SK-N-SH treated with all-trans-retinoic acid at 6 μM for 48 hours (cell line): Measurements from ENCODE around the gene CEACAM5.

Experiments
- ATAC-seq: fragments of 200-7000 bp; cut with Tn5 transposase; 3 replicates; pipeline ENCODE4 v1.9.1; 2020; ENCODE audit warnings: mild to moderate bottlenecking, moderate library complexity
- BACH2 ChIP-seq: fragments of 250-450 bp; sonication (Bioruptor Pico); IDR thresholded peaks from 2 replicates; pipeline ENCODE4 v1.9.0; 2021; ENCODE audit warnings: mild to moderate bottlenecking, borderline replicate concordance
- ESRRG ChIP-seq: fragments of 250-450 bp; sonication (Bioruptor Pico); IDR thresholded peaks from 2 replicates; pipeline ENCODE4 v1.6.1; 2021; ENCODE audit warnings: mild to moderate bottlenecking
- GLIS3 ChIP-seq: fragments of 250-450 bp; sonication (Bioruptor Pico); IDR thresholded peaks from 2 replicates; pipeline ENCODE4 v1.5.0; 2020; ENCODE audit warnings: mild to moderate bottlenecking, moderate library complexity
- ISL1 ChIP-seq: fragments of 250-450 bp; sonication (Bioruptor Pico); IDR thresholded peaks from 2 replicates; pipeline ENCODE4 v2.1.2; 2022; ENCODE audit warnings: mild to moderate bottlenecking, moderate library complexity
- OSR1 ChIP-seq: fragments of 250-450 bp; sonication (Bioruptor Pico); IDR thresholded peaks from 2 replicates; pipeline ENCODE4 v1.8.0; 2022; ENCODE audit warnings: moderate library complexity, mild to moderate bottlenecking, inconsistent platforms
- RARB ChIP-seq: fragments of 250-450 bp; sonication (Bioruptor Pico); IDR thresholded peaks from 2 replicates; pipeline ENCODE4 v1.8.0; 2021; ENCODE audit warnings: mild to moderate bottlenecking, moderate library complexity
- SNAI2 ChIP-seq: fragments of 250-450 bp; sonication (Bioruptor Pico); IDR thresholded peaks from 2 replicates; pipeline ENCODE4 v1.5.0; 2020; ENCODE audit warnings: mild to moderate bottlenecking, moderate library complexity
- TCF4 ChIP-seq: fragments of 250-450 bp; sonication (Bioruptor Pico); IDR thresholded peaks from 2 replicates; pipeline ENCODE4 v1.8.0; 2021; ENCODE audit warnings: mild to moderate bottlenecking, moderate library complexity, borderline replicate concordance
- TOX ChIP-seq: fragments of 250-450 bp; sonication (Bioruptor Pico); IDR thresholded peaks from 2 replicates; pipeline ENCODE4 v1.8.0; 2021; ENCODE audit warnings: mild to moderate bottlenecking, moderate library complexity, borderline replicate concordance
- ZC3H10 ChIP-seq: fragments of 250-450 bp; sonication (Bioruptor Pico); IDR thresholded peaks from 2 replicates; pipeline ENCODE4 v1.5.1; 2021; ENCODE audit warnings: mild to moderate bottlenecking, moderate library complexity
- ZFP3 ChIP-seq: fragments of 250-450 bp; sonication (Bioruptor Pico); IDR thresholded peaks from 2 replicates; pipeline ENCODE4 v1.5.0; 2020; ENCODE audit warnings: mild to moderate bottlenecking, moderate library complexity
- ZFP30 ChIP-seq: fragments of 450-650 bp; formaldehyde crosslinking; IDR thresholded peaks from 2 replicates; pipeline ENCODE4 v1.5.0; 2022; ENCODE audit warnings: mild to moderate bottlenecking, moderate library complexity
- ZNF565 ChIP-seq: fragments of 450-650 bp; formaldehyde crosslinking; conservative IDR thresholded peaks from 2 replicates; pipeline ENCODE4 v1.5.0; 2020; ENCODE audit warnings: low read depth, mild to moderate bottlenecking, moderate library complexity
- ZNF70 ChIP-seq: fragments of 450-650 bp; formaldehyde crosslinking; IDR thresholded peaks from 2 replicates; pipeline ENCODE4 v1.5.0; 2020; ENCODE audit warnings: mild to moderate bottlenecking, moderate library complexity
- ZNF8 ChIP-seq: fragments of 450-650 bp; formaldehyde crosslinking; IDR thresholded peaks from 2 replicates; pipeline ENCODE4 v1.5.0; 2020; ENCODE audit warnings: mild to moderate bottlenecking, moderate library complexity
- TF ChIP-seq, protein P1 (sequence below): fragments of 250-450 bp; sonication (Bioruptor Pico); IDR thresholded peaks from 2 replicates; pipeline ENCODE4 v1.8.0; 2020; ENCODE audit warnings: mild to moderate bottlenecking, moderate library complexity, borderline replicate concordance
- TF ChIP-seq, protein P2 (sequence below): fragments of 250-450 bp; sonication (Bioruptor Pico); IDR thresholded peaks from 2 replicates; pipeline ENCODE4 v1.8.0; 2021; ENCODE audit warnings: low read depth, mild to moderate bottlenecking, moderate library complexity, borderline replicate concordance
- TF ChIP-seq, protein P3 (sequence below): fragments of 250-450 bp; sonication (Bioruptor Pico); IDR thresholded peaks from 2 replicates; pipeline ENCODE4 v1.5.0; 2020; ENCODE audit warnings: mild to moderate bottlenecking, moderate library complexity
- TF ChIP-seq, protein P4 (sequence below): fragments of 250-450 bp; sonication (Bioruptor Pico); IDR thresholded peaks from 2 replicates; pipeline ENCODE4 v1.5.1; 2020; ENCODE audit warnings: low read depth, mild to moderate bottlenecking, moderate library complexity
- TF ChIP-seq, protein P5 (sequence below): fragments of 250-450 bp; sonication (Bioruptor Pico); IDR thresholded peaks from 2 replicates; pipeline ENCODE4 v1.5.1; 2021; ENCODE audit warnings: mild to moderate bottlenecking, moderate library complexity

Gene CEACAM5

DNA sequence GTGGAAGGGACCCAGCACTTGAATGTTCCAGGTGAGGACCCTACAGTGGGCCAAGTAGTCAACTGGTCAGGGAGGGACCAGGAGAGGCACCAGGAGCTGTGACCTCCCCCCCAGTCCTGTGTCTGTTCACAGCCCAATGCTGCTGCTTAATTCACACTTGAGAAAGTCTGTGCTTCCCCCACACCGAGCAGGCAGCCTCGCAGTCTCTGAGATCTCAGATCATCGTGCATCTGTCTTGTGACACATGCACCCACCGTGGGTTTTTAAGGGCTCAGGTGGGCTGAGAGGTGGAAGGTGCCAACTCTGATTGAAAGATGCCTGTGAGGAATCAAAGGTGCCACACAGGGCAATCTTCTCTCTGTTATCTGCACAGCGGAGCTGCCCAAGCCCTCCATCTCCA is 6.2 kb downstream of the CEACAM5 start:
- no peak for ATAC-seq
- TF ChIP-seq, protein P1, sequence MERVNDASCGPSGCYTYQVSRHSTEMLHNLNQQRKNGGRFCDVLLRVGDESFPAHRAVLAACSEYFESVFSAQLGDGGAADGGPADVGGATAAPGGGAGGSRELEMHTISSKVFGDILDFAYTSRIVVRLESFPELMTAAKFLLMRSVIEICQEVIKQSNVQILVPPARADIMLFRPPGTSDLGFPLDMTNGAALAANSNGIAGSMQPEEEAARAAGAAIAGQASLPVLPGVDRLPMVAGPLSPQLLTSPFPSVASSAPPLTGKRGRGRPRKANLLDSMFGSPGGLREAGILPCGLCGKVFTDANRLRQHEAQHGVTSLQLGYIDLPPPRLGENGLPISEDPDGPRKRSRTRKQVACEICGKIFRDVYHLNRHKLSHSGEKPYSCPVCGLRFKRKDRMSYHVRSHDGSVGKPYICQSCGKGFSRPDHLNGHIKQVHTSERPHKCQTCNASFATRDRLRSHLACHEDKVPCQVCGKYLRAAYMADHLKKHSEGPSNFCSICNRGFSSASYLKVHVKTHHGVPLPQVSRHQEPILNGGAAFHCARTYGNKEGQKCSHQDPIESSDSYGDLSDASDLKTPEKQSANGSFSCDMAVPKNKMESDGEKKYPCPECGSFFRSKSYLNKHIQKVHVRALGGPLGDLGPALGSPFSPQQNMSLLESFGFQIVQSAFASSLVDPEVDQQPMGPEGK (CRISPR knock-in tag), result no peak
- TF ChIP-seq ZNF565 (CRISPR knock-in tag), result no peak
- TF ChIP-seq ZFP30, result no peak
- TF ChIP-seq RARB (CRISPR knock-in tag), result no peak
- TF ChIP-seq, protein P2, sequence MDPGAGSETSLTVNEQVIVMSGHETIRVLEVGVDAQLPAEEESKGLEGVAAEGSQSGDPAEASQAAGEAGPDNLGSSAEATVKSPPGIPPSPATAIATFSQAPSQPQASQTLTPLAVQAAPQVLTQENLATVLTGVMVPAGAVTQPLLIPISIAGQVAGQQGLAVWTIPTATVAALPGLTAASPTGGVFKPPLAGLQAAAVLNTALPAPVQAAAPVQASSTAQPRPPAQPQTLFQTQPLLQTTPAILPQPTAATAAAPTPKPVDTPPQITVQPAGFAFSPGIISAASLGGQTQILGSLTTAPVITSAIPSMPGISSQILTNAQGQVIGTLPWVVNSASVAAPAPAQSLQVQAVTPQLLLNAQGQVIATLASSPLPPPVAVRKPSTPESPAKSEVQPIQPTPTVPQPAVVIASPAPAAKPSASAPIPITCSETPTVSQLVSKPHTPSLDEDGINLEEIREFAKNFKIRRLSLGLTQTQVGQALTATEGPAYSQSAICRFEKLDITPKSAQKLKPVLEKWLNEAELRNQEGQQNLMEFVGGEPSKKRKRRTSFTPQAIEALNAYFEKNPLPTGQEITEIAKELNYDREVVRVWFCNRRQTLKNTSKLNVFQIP (CRISPR knock-in tag), result no peak
- no peak for TF ChIP-seq ISL1
- TF ChIP-seq OSR1, result no peak
- no peak for TF ChIP-seq ZC3H10 (CRISPR knock-in tag)
- TF ChIP-seq ZFP3 (CRISPR knock-in tag), result no peak
- TF ChIP-seq ZNF70 (CRISPR knock-in tag), result no peak
- TF ChIP-seq GLIS3 (CRISPR knock-in tag), result no peak

DNA sequence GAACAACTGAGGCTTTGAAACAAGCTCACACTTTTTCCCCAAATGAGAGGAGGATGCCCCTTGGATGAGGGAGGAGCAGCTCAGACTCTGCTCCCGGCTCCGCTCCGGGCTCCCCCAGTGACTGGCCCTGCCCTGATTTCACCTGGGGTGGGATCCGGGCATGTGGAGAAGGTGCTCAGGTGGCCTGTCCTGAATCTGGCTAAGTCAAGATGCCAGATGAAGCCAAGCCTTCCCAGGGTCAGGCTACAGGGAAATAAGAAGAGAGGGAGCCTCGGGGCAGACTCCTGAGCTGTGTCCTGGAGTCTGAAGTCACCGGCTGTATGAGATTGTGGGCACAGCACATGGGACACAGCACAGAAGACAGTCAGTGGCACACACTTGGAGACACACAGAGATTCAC is 10.3 kb downstream of the CEACAM5 start:
- no peak for ATAC-seq
- TF ChIP-seq OSR1, result no peak
- TF ChIP-seq ZNF70 (CRISPR knock-in tag), result no peak
- no peak for TF ChIP-seq ZFP3 (CRISPR knock-in tag)
- no peak for TF ChIP-seq GLIS3 (CRISPR knock-in tag)
- no peak for TF ChIP-seq RARB (CRISPR knock-in tag)
- TF ChIP-seq, protein P3, sequence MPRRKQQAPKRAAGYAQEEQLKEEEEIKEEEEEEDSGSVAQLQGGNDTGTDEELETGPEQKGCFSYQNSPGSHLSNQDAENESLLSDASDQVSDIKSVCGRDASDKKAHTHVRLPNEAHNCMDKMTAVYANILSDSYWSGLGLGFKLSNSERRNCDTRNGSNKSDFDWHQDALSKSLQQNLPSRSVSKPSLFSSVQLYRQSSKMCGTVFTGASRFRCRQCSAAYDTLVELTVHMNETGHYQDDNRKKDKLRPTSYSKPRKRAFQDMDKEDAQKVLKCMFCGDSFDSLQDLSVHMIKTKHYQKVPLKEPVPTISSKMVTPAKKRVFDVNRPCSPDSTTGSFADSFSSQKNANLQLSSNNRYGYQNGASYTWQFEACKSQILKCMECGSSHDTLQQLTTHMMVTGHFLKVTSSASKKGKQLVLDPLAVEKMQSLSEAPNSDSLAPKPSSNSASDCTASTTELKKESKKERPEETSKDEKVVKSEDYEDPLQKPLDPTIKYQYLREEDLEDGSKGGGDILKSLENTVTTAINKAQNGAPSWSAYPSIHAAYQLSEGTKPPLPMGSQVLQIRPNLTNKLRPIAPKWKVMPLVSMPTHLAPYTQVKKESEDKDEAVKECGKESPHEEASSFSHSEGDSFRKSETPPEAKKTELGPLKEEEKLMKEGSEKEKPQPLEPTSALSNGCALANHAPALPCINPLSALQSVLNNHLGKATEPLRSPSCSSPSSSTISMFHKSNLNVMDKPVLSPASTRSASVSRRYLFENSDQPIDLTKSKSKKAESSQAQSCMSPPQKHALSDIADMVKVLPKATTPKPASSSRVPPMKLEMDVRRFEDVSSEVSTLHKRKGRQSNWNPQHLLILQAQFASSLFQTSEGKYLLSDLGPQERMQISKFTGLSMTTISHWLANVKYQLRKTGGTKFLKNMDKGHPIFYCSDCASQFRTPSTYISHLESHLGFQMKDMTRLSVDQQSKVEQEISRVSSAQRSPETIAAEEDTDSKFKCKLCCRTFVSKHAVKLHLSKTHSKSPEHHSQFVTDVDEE (CRISPR knock-in tag), result no peak
- no peak for TF ChIP-seq ZNF565 (CRISPR knock-in tag)
- TF ChIP-seq ESRRG (CRISPR knock-in tag), result no peak
- no peak for TF ChIP-seq BACH2 (CRISPR knock-in tag)
- TF ChIP-seq SNAI2 (CRISPR knock-in tag), result no peak
- TF ChIP-seq, protein P2 (CRISPR knock-in tag), result no peak
- TF ChIP-seq, protein P4, sequence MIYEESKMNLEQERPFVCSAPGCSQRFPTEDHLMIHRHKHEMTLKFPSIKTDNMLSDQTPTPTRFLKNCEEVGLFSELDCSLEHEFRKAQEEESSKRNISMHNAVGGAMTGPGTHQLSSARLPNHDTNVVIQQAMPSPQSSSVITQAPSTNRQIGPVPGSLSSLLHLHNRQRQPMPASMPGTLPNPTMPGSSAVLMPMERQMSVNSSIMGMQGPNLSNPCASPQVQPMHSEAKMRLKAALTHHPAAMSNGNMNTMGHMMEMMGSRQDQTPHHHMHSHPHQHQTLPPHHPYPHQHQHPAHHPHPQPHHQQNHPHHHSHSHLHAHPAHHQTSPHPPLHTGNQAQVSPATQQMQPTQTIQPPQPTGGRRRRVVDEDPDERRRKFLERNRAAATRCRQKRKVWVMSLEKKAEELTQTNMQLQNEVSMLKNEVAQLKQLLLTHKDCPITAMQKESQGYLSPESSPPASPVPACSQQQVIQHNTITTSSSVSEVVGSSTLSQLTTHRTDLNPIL (CRISPR knock-in tag), result no peak
- TF ChIP-seq ISL1, result no peak

DNA sequence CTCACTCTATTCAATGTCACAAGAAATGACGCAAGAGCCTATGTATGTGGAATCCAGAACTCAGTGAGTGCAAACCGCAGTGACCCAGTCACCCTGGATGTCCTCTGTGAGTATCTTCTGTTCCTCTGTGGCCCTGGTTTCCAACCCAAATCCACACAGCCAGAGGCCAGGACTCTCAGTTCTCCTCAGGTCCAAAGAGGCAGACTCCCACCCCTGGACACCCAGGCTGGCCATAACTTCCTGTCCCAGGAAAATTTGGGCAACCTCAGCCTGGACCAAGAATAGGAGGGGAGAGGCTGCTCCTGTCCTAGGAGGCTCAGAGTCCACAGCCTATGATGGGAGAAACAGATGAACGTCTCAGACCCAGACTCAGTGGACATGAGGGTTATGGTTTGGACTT is 11.7 kb downstream of the CEACAM5 start:
- TF ChIP-seq, protein P5, sequence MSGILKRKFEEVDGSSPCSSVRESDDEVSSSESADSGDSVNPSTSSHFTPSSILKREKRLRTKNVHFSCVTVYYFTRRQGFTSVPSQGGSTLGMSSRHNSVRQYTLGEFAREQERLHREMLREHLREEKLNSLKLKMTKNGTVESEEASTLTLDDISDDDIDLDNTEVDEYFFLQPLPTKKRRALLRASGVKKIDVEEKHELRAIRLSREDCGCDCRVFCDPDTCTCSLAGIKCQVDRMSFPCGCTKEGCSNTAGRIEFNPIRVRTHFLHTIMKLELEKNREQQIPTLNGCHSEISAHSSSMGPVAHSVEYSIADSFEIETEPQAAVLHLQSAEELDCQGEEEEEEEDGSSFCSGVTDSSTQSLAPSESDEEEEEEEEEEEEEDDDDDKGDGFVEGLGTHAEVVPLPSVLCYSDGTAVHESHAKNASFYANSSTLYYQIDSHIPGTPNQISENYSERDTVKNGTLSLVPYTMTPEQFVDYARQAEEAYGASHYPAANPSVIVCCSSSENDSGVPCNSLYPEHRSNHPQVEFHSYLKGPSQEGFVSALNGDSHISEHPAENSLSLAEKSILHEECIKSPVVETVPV, result no peak
- no peak for TF ChIP-seq TCF4 (CRISPR knock-in tag)
- TF ChIP-seq ZNF565 (CRISPR knock-in tag), result no peak
- TF ChIP-seq GLIS3 (CRISPR knock-in tag), result no peak
- TF ChIP-seq ZFP3 (CRISPR knock-in tag), result no peak
- TF ChIP-seq ZFP30, result no peak
- TF ChIP-seq SNAI2 (CRISPR knock-in tag), result no peak
- no peak for TF ChIP-seq ISL1
- TF ChIP-seq ZNF8, result no peak
- TF ChIP-seq, protein P2 (CRISPR knock-in tag), result no peak
- no peak for TF ChIP-seq OSR1
- no peak for TF ChIP-seq TOX (CRISPR knock-in tag)
- TF ChIP-seq, protein P3 (CRISPR knock-in tag), result no peak
- ATAC-seq, result no peak
